ENCODE data around the gene FRMD4B. TPM values are rescaled to one million over a fixed set of nuclear protein-coding genes. Genes with fewer than 3 reads are reported as not detected.
"Not testable (repeated sequence)": the region's sequence is repeated elsewhere in the genome, so short reads cannot be mapped to it uniquely, and the experiment has no call there.

FRMD4B gene
- total and polyA plus RNA-seq, 4 donors: 16.6 to 96.4 (median 39.0) TPM

- Histone ChIP-seq H3K9ac (ENCODE audit: insufficient read depth in 1 of 2, low read length in 2 of 2) (no peak overlapping the region), H3K36me3 (ENCODE audit: control insufficient read depth in 4 of 4, insufficient read depth in 4 of 4, low read length in 4 of 4) (peaks cover 0 to 22% (median 14%) of the 10 kb centered on the region in 4 donors), H3K4me1 (ENCODE audit: control insufficient read depth in 5 of 5, insufficient read depth in 5 of 5, low read length in 5 of 5) (peaks cover 0 to 6% (median 5%) of the 10 kb centered on the region in 5 donors), H3K9me3 (ENCODE audit: control insufficient read depth in 4 of 4, insufficient read depth in 3 of 4, low read length in 3 of 4) (no peaks in the 10 kb centered on the region), H3K4me3 (no peak overlapping the region), H3K27me3 (ENCODE audit: control insufficient read depth in 3 of 3, insufficient read depth in 3 of 3, low read length in 2 of 3) (no peaks in the 10 kb centered on the region), H3K27ac (ENCODE audit: low read depth in 1 of 2, low read length in 1 of 2) (no peak overlapping the region)
- WGBS, 2 donors: 93 to 95% methylated on average over 4 of the region's 4 CpGs
- DNase-seq (no peak), ATAC-seq (ENCODE audit: insufficient read depth, low FRiP score) (no peak)
- TF ChIP-seq CTCF (IDR thresholded peaks at IDR 0.05; ENCODE audit: control extremely low read depth, extremely low read depth): no peak
Observed at GRCh38 chr3:69283913-69284611, 101.8 kb downstream of the FRMD4B start.

- no peak for DNase-seq
- TF ChIP-seq CTCF (IDR thresholded peaks at IDR 0.05; ENCODE audit: control extremely low read depth, extremely low read depth): no peak
- H3K9ac ChIP-seq (ENCODE audit: insufficient read depth in 1 of 2, low read length in 2 of 2): no peak overlapping the region
Observed at GRCh38 chr3:69283496-69283895, 102.4 kb downstream of the FRMD4B start.

GRCh38 chr3:69282181-69282580, 103.7 kb downstream of the FRMD4B start:
- Histone ChIP-seq H3K4me1 (ENCODE audit: control insufficient read depth in 5 of 5, insufficient read depth in 5 of 5, low read length in 5 of 5) (peaks cover 0 to 6% (median 5%) of the 10 kb centered on the region in 5 donors), H3K9me3 (ENCODE audit: control insufficient read depth in 4 of 4, insufficient read depth in 3 of 4, low read length in 3 of 4) (no peaks in the 10 kb centered on the region), H3K36me3 (ENCODE audit: control insufficient read depth in 4 of 4, insufficient read depth in 4 of 4, low read length in 4 of 4) (peaks cover 0 to 19% (median 13%) of the 10 kb centered on the region in 4 donors), H3K4me3 (no peak overlapping the region), H3K27me3 (ENCODE audit: control insufficient read depth in 3 of 3, insufficient read depth in 3 of 3, low read length in 2 of 3) (no peaks in the 10 kb centered on the region), H3K27ac (ENCODE audit: low read depth in 1 of 2, low read length in 1 of 2) (no peak overlapping the region), H3K9ac (ENCODE audit: insufficient read depth in 1 of 2, low read length in 2 of 2) (no peak overlapping the region)
- no peak for TF ChIP-seq CTCF (IDR thresholded peaks at IDR 0.05; ENCODE audit: control extremely low read depth, extremely low read depth)
- 37% methylated on average over 3 of the region's 3 CpGs for WGBS, 2 donors
- DNase-seq (peak in 1 of 3 donors; percentile 50), ATAC-seq (ENCODE audit: insufficient read depth, low FRiP score) (no peak)

More at GRCh38 chr3:69283496-69283895, 102.4 kb downstream of the FRMD4B start:
- Histone ChIP-seq H3K27me3 (ENCODE audit: control insufficient read depth in 3 of 3, insufficient read depth in 3 of 3, low read length in 2 of 3) (no peaks in the 10 kb centered on the region), H3K9me3 (ENCODE audit: control insufficient read depth in 4 of 4, insufficient read depth in 3 of 4, low read length in 3 of 4) (no peaks in the 10 kb centered on the region), H3K4me3 (no peak overlapping the region), H3K27ac (ENCODE audit: low read depth in 1 of 2, low read length in 1 of 2) (no peak overlapping the region), H3K4me1 (ENCODE audit: control insufficient read depth in 5 of 5, insufficient read depth in 5 of 5, low read length in 5 of 5) (peaks cover 0 to 6% (median 5%) of the 10 kb centered on the region in 5 donors), H3K36me3 (ENCODE audit: control insufficient read depth in 4 of 4, insufficient read depth in 4 of 4, low read length in 4 of 4) (peaks cover 0 to 23% (median 14%) of the 10 kb centered on the region in 4 donors)
- 86 to 89% methylated on average over 5 of the region's 5 CpGs for WGBS, 2 donors
- no peak for ATAC-seq (ENCODE audit: insufficient read depth, low FRiP score)

- ATAC-seq (ENCODE audit: insufficient read depth, low FRiP score); H3K4me1 ChIP-seq (ENCODE audit: control insufficient read depth in 5 of 5, insufficient read depth in 5 of 5, low read length in 5 of 5); H3K27ac ChIP-seq (ENCODE audit: low read depth in 1 of 2, low read length in 1 of 2); H3K36me3 ChIP-seq (ENCODE audit: control insufficient read depth in 4 of 4, insufficient read depth in 4 of 4, low read length in 4 of 4); H3K9ac ChIP-seq (ENCODE audit: insufficient read depth in 1 of 2, low read length in 2 of 2); H3K4me3 ChIP-seq; DNase-seq; H3K9me3 ChIP-seq (ENCODE audit: control insufficient read depth in 4 of 4, insufficient read depth in 3 of 4, low read length in 3 of 4); H3K27me3 ChIP-seq (ENCODE audit: control insufficient read depth in 3 of 3, insufficient read depth in 3 of 3, low read length in 2 of 3): not testable (repeated sequence)
- WGBS, 2 donors: 91 to 94% methylated on average over 8 of the region's 8 CpGs
Observed at GRCh38 chr3:69277403-69277802, 108.5 kb downstream of the FRMD4B start.
